ENCODE results near the gene STAM.

DNA sequence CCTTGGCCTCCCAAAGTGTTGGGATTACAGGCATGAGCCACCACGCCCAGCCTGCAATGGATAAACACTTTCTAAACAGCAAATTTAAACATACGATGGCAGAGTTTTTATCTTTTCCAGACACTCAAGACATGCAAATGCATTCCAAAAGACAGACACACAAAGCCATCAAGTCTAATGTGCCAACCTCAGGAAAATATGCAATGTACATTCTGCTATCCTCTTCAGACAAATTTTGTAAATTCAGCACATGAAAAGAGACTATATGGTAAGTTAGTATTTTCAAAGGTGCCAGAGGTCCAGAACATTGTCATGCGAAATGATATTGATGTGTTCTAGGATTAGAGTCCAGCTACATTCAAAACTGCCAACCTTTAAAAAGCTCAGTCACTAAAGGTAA, 46.6 kb upstream of the STAM start:
- TF ChIP-seq, protein P1, sequence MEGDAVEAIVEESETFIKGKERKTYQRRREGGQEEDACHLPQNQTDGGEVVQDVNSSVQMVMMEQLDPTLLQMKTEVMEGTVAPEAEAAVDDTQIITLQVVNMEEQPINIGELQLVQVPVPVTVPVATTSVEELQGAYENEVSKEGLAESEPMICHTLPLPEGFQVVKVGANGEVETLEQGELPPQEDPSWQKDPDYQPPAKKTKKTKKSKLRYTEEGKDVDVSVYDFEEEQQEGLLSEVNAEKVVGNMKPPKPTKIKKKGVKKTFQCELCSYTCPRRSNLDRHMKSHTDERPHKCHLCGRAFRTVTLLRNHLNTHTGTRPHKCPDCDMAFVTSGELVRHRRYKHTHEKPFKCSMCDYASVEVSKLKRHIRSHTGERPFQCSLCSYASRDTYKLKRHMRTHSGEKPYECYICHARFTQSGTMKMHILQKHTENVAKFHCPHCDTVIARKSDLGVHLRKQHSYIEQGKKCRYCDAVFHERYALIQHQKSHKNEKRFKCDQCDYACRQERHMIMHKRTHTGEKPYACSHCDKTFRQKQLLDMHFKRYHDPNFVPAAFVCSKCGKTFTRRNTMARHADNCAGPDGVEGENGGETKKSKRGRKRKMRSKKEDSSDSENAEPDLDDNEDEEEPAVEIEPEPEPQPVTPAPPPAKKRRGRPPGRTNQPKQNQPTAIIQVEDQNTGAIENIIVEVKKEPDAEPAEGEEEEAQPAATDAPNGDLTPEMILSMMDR (conservative IDR thresholded peaks at IDR 0.05; ENCODE audit: low read length), result no peak
- no peak for TF ChIP-seq EZH2phosphoT487 (IDR thresholded peaks at IDR 0.05; ENCODE audit: borderline replicate concordance)

All from Loucy (cell line).